Measurements from ENCODE around the gene RASSF6. TPM values are rescaled to one million over a fixed set of nuclear protein-coding genes. Genes with fewer than 3 reads are reported as not detected.

Gene RASSF6
- total RNA-seq, 4 donors from 2014 or later = 0.34 TPM; not detected in 3

- no peak for TF ChIP-seq CTCF (IDR thresholded peaks at IDR 0.05; ENCODE audit: low read depth)
These were observed 19.3 kb downstream of the RASSF6 start for GRCh38 chr4:73600954-73601353.

DNA sequence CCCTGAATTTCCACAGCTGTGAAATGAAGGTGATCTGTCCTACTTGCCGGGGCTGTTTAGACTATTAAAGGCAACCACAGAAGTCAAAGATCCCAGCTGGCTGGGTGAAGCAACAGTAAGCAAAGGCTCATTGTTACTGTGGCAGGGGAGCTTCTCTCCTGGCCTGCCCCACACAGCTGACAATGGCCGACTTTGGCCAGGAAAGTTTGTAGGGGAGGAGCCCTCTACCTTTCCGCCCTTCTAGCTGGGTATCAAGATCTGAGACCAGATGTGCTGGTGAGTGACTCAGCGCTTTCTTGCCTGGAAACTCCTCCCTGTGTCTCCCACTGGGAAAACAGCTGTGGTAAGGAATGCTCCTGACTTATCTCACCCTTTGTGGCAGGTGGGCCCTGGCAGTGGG lies 21.1 kb downstream of the RASSF6 start:
- no peak for TF ChIP-seq CTCF (IDR thresholded peaks at IDR 0.05; ENCODE audit: low read depth)

GRCh38 chr4:73597594-73597993 lies 22.6 kb downstream of the RASSF6 start:
- no peak for TF ChIP-seq CTCF (IDR thresholded peaks at IDR 0.05; ENCODE audit: low read depth)

DNA sequence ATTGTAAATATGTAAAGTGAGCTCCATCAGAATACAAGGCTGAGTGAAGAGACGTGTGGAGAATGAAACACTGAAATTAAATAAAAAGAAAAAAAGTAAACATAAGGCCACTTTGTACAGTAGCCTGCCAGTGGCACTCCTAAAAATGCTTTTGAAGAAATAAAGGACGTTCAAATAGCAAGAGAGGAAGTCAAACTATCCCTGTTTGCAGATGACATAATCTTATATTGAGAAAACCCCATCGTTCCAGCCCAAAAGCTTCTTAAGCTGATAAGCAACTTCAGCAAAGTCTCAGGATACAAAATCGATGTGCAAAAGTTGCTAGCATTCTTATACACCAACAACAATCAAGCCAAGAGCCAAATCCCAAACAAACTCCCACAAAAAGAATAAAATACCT lies 24.2 kb downstream of the RASSF6 start:
- TF ChIP-seq CTCF (IDR thresholded peaks at IDR 0.05; ENCODE audit: low read depth) = no peak

DNA sequence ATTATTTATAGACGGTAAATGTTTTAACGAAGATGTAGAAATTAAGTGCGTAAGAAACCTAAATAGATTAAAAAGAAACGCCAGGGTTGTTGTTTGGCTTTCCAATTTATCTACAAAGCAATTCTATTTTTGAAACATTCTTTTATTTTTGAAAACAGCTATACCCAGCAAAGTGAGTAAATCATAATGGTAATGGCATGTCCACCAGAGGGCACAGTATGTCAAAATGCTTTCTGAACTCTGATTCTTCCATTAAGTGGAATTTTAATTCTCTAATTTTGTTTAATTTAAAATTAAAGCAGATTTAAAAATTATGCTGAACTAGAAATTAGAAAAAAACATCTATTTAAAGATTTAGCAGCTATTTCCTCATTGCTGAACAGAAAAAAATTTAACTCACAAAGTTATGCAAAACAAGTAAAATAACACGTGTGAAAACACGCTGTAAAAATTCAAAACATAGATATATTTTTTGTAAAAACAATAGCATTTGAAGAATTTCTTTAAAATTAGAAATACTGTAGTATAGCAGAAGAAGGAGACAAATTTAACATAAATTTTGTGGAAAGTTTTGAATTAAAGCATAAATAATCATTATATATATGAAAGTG lies 26.5 kb downstream of the RASSF6 start:
- TF ChIP-seq CTCF (IDR thresholded peaks at IDR 0.05; ENCODE audit: low read depth) = no peak

GRCh38 chr4:73589887-73590801 lies 30.1 kb downstream of the RASSF6 start:
- no peak for TF ChIP-seq CTCF (IDR thresholded peaks at IDR 0.05; ENCODE audit: low read depth)

DNA sequence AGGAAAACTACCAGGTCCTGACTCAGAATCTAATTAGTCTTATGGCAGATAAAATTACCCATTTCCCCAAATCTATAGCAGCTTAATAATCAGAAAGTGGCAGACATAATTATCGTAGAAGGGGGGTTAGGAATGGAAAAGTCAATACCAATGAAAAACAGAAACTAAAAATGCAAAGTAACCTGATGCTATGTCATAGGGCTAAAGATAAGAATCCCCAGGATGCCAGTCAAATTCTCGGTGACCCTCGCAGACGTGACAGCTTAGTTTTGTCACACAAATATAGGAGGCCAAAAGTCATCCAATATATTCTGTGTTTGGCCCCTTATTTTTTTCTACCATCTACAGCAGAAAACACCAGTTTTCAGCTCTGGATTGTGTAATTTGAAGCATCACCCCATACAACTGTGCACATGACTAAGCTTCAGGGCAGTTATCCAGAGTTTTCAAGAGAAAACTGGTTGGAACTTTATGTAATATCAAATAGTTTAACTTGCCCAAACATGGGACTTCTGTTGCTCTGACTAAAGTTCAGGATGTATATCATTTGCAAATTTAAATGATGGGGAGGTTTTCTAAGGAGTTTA lies 30.9 kb downstream of the RASSF6 start:
- TF ChIP-seq CTCF (IDR thresholded peaks at IDR 0.05; ENCODE audit: low read depth) = no peak
